GM12878 (cell line): ENCODE data around the gene FARSB. TPM values are rescaled to one million over a fixed set of nuclear protein-coding genes. Genes with fewer than 3 reads are reported as not detected.

Source experiments
- ATAC-seq: fragments of 200-7000 bp; cut with Tn5 transposase; 3 replicates; pipeline ENCODE4 v1.9.1; 2020; ENCODE audit warnings: mild to moderate bottlenecking, moderate library complexity
- BruUV-seq: library from RNA; stranded (reverse); fragments of 400-500 nt; replicated peaks from 2 replicates; lab custom pipeline; 2021; lab: Mats Ljungman, UMichigan
- CTCF ChIA-PET: fragments of 300-600 bp; sonication (Branson Sonifier 250); formaldehyde crosslinking; extraction: SDS; loops from one replicate; lab custom pipeline; 2021; ENCODE audit warnings: inconsistent platforms; lab: Yijun Ruan, JAX
- POLR2A ChIA-PET: fragments of 350-600 bp; formaldehyde crosslinking; extraction: SDS; loops from one replicate; lab custom pipeline; 2021; ENCODE audit warnings: inconsistent platforms; lab: Charles Lee
- RAD21 ChIA-PET: fragments of 300-600 bp; sonication (Branson Sonifier 250); formaldehyde crosslinking; loops from one replicate; lab custom pipeline; 2023; ENCODE audit warnings: antibody characterized with exemption; ENCODE audit not compliant: unreplicated experiment; lab: Charles Lee
- SMC1A ChIA-PET: fragments of 300-600 bp; sonication (Branson Sonifier 250); formaldehyde crosslinking; loops from one replicate; lab custom pipeline; 2023; ENCODE audit not compliant: unreplicated experiment, uncharacterized antibody; lab: Charles Lee
- DNase-seq: peaks from one replicate; pipeline ENCODE4 v3.0.0-alpha.2; 2011; ENCODE audit warnings: low read depth, low spot score
- FAIRE-seq: peaks from 3 replicates; lab custom pipeline; 2011; peaks lifted over from hg19 to GRCh38; lab: Jason Lieb, UNC
- H2AFZ ChIP-seq: 2 replicates; pipeline ENCODE4 v1.6.0; 2011; ENCODE audit warnings: low read depth, low read length, control low read depth; ENCODE audit not compliant: control insufficient read depth
- H3K27ac ChIP-seq: 2 replicates; pipeline ENCODE4 v1.5.1; 2011; ENCODE audit warnings: control low read depth; ENCODE audit not compliant: control insufficient read depth, insufficient read depth
- H3K27me3 ChIP-seq, 2 experiments: replicated peaks in 1 of 2; 2 replicates each; pipeline versions ENCODE4 v1.6.0 to v1.6.1; 2011; ENCODE audit warnings: low read length in 1 of 2; ENCODE audit not compliant: control insufficient read depth in 2 of 2, insufficient read depth in 2 of 2
- H3K36me3 ChIP-seq, 2 experiments: 2 replicates each; pipeline ENCODE4 v1.5.1; 2011; ENCODE audit warnings: low read length in 1 of 2; ENCODE audit not compliant: control insufficient read depth in 2 of 2, insufficient read depth in 2 of 2
- H3K4me1 ChIP-seq: 2 replicates; pipeline ENCODE4 v1.6.1; 2011; ENCODE audit warnings: mild to moderate bottlenecking, low read length, moderate library complexity, mixed read lengths; ENCODE audit not compliant: control insufficient read depth, insufficient read depth
- H3K4me2 ChIP-seq: 2 replicates; pipeline ENCODE4 v1.6.0; 2011; ENCODE audit warnings: control low read depth; ENCODE audit not compliant: control insufficient read depth, insufficient read depth
- H3K4me3 ChIP-seq: fragments of 200-600 bp; sonication (generic); 2 replicates; pipeline ENCODE4 v1.5.1; 2016
- H3K79me2 ChIP-seq: 2 replicates; pipeline ENCODE4 v1.6.0; 2011; ENCODE audit warnings: low read length; ENCODE audit not compliant: control insufficient read depth, insufficient read depth
- H3K9ac ChIP-seq: 2 replicates; pipeline ENCODE4 v1.8.0; 2011; ENCODE audit warnings: low read length, control low read depth, mixed read lengths; ENCODE audit not compliant: control insufficient read depth, insufficient read depth
- H3K9me3 ChIP-seq: replicated peaks from 3 replicates; pipeline ENCODE4 v1.5.1; 2011; ENCODE audit warnings: mild to moderate bottlenecking, low read length; ENCODE audit not compliant: control insufficient read depth, insufficient read depth
- H4K20me1 ChIP-seq: 2 replicates; pipeline ENCODE4 v1.6.0; 2011; ENCODE audit not compliant: control insufficient read depth, insufficient read depth
- DPF2 ChIP-seq: fragments of 450-650 bp; IDR thresholded peaks from 2 replicates; pipeline ENCODE4 v1.6.1; 2017; ENCODE audit warnings: mild to moderate bottlenecking
- E4F1 ChIP-seq: fragments of 450-650 bp; IDR thresholded peaks from 2 replicates; pipeline ENCODE4 v1.6.1; 2018; ENCODE audit warnings: borderline replicate concordance, mild to moderate bottlenecking; ENCODE audit not compliant: partially characterized antibody
- EED ChIP-seq: sonication (generic); IDR thresholded peaks from 2 replicates; pipeline ENCODE4 v1.6.1; 2016; ENCODE audit warnings: antibody characterized with exemption, low read depth
- ETV6 ChIP-seq, 2 experiments: fragments of 450-650 bp in 1 of 2; IDR thresholded peaks in 1 of 2; conservative IDR thresholded peaks in 1 of 2; 2 replicates each; pipeline ENCODE4 v1.6.1; 2014; ENCODE audit warnings: antibody characterized with exemption in 1 of 2, borderline replicate concordance in 1 of 2, low read depth in 1 of 2, mild to moderate bottlenecking in 1 of 2, moderate library complexity in 1 of 2
- GATAD2B ChIP-seq: fragments of 450-650 bp; conservative IDR thresholded peaks from 2 replicates; pipeline ENCODE4 v1.6.1; 2017; ENCODE audit warnings: low read depth, mild to moderate bottlenecking, moderate library complexity
- JUNB ChIP-seq: IDR thresholded peaks from 2 replicates; pipeline ENCODE4 v1.6.1; 2016; ENCODE audit warnings: antibody characterized with exemption, mild to moderate bottlenecking
- MAX ChIP-seq: IDR thresholded peaks from 2 replicates; pipeline ENCODE4 v1.6.1; 2012; ENCODE audit warnings: low read depth, low read length, improper control_type of control experiment
- NR2C1 ChIP-seq: fragments of 450-650 bp; IDR thresholded peaks from 2 replicates; pipeline ENCODE4 v1.6.1; 2017; ENCODE audit warnings: antibody characterized with exemption, mild to moderate bottlenecking, moderate library complexity
- RELA ChIP-seq: fragments of 450-650 bp; IDR thresholded peaks from 2 replicates; pipeline ENCODE4 v1.8.0; 2014; ENCODE audit warnings: borderline replicate concordance; ENCODE audit not compliant: partially characterized antibody
- RFX5 ChIP-seq: IDR thresholded peaks from 2 replicates; pipeline ENCODE4 v1.6.1; 2011; ENCODE audit warnings: low read depth, low read length, improper control_type of control experiment
- SIN3A ChIP-seq: IDR thresholded peaks from 2 replicates; pipeline ENCODE4 v1.6.1; 2012; ENCODE audit warnings: low read depth, low read length, improper control_type of control experiment
- WRNIP1 ChIP-seq: IDR thresholded peaks from 2 replicates; pipeline ENCODE4 v1.6.1; 2011; ENCODE audit warnings: low read depth, low read length, improper control_type of control experiment, borderline replicate concordance
- WGBS: methylation state at CpG from one replicate; pipeline ENCODE4 v1.1.6; 2016; ENCODE audit warnings: low lambda C conversion rate; ENCODE audit not compliant: insufficient replicate concordance, insufficient coverage; ENCODE audit errors: missing lambda C conversion rate; 5-methylcytosine and 5-hydroxymethylcytosine counted together
- in situ Hi-C: fragments of 300-500 bp; cut with MboI; formaldehyde crosslinking; loops from 9 replicates; pipeline ENCODE4 v1.14.3; 2018; ENCODE audit warnings: mixed read lengths
- intact Hi-C: fragments of 100-400 bp; cut with micrococcal nuclease; formaldehyde crosslinking; loops from one replicate; pipeline ENCODE4 v1.14.2; 2022; ENCODE audit not compliant: unreplicated experiment
- polyA plus RNA-seq, 11 experiments: library from polyadenylated mRNA; depleted of rRNA in 4 of 11; unstranded in 6 of 11; stranded (reverse) in 5 of 11; fragments of >200 nt; fragmentation: Nextera tagmentation in 4 of 11; fragmentation: Illumina TruSeq in 1 of 11; extraction: Ambion mirVana in 4 of 11; extraction: Trizol in 1 of 11; gene quantifications; 1 replicate in 1 of 11; 2 replicates in 10 of 11; pipeline versions ENCODE4 v1.2.1 to v1.2.3, GENCODE V29; 2011 to 2016; ENCODE audit warnings: inconsistent platforms in 2 of 11, missing spikeins in 2 of 11, low read depth in 1 of 11
- total RNA-seq, 4 experiments: library from RNA; depleted of rRNA in 3 of 4; stranded (reverse); fragments of >200 nt in 3 of 4; fragmentation: Illumina TruSeq in 1 of 4; extraction: Trizol in 1 of 4; gene quantifications; 2 replicates each; pipeline versions ENCODE4 v1.2.1 to v1.2.3, GENCODE V29; 2013 to 2021

The FARSB gene
- total and polyA plus RNA-seq, 10 of the 15 experiments (the other 5 are each of a cell fraction or from before 2014, with no cell fraction given), result 32.4 to 127 (median 73.8) TPM

- Histone ChIP-seq H3K27me3 (no peaks in the 10 kb centered on the region), H3K4me1 (no peaks in the 10 kb centered on the region), H3K79me2 (no peaks in the 10 kb centered on the region), H2AFZ (no peak overlapping the region; the same call in 1 of the 2 replicates), H3K9ac (no peak overlapping the region), H3K36me3 (peaks cover 3 to 6% of the 10 kb centered on the region in 2 experiments; a peak in 3 of 4 replicates), H3K4me3 (no peak overlapping the region), H3K27ac (no peak overlapping the region), H4K20me1 (no peaks in the 10 kb centered on the region), H3K4me2 (no peak overlapping the region), H3K9me3 (no peaks in the 10 kb centered on the region; the same call in 1 of the 3 replicates)
- CTCF ChIA-PET, result interaction anchor here (1.1 kb wide), 2 partner anchors 14 to 21 kb away, joined by 3 read pairs; no protein-coding TSS in a partner anchor
- DNase-seq, result no peak
- RAD21 ChIA-PET, result no interaction called here
- ATAC-seq, result peak; percentile 68
- BruUV-seq, result no TSS peak
- 43% methylated on average over 3 of the region's 3 CpGs for WGBS
- POLR2A ChIA-PET, result no interaction called here
- intact Hi-C loops (no loop called here), in situ Hi-C loops (no loop called here)
- no peak for TF ChIP-seq MAX
- peak in 1 of 2 experiments; percentile 64; a peak in 1 of 4 replicates for TF ChIP-seq ETV6 (conservative IDR thresholded peaks at IDR 0.05 in 1 of 2, IDR thresholded peaks at IDR 0.05 in 1 of 2; ENCODE audit: borderline replicate concordance in 1 of 2, low read depth in 1 of 2)
- TF ChIP-seq RFX5, result no peak
- TF ChIP-seq WRNIP1, result no peak
- peak; percentile 42; the same call in 1 of the 2 replicates for TF ChIP-seq JUNB
- FAIRE-seq, result peak; percentile 7
- SMC1A ChIA-PET, result no interaction called here
These were observed 117.4 kb downstream of the FARSB start for GRCh38 chr2:222538535-222538934.

GRCh38 chr2:222535477-222535876 is 120.4 kb downstream of the FARSB start:
- in situ Hi-C loops (no loop called here), intact Hi-C loops (no loop called here)
- ChIA-PET CTCF (no interaction called here), RAD21 (interaction anchor here (1.4 kb wide), 1 partner anchor 217 kb away, joined by 4 read pairs; no protein-coding TSS in a partner anchor), SMC1A (no interaction called here), POLR2A (interaction anchor here (0.9 kb wide), 1 partner anchor 16 kb away, joined by 3 read pairs; no protein-coding TSS in a partner anchor)
- DNase-seq (no peak), ATAC-seq (no peak), FAIRE-seq (no peak)
- no TSS peak for BruUV-seq
- H3K9ac ChIP-seq, result no peak overlapping the region
- no peak overlapping the region for H3K4me3 ChIP-seq
- TF ChIP-seq E4F1 (no peak), GATAD2B (no peak), RELA (no peak), SIN3A (no peak), NR2C1 (no peak), DPF2 (no peak), EED (no peak)
- H2AFZ ChIP-seq, result no peak overlapping the region
- no peaks in the 10 kb centered on the region for H3K4me1 ChIP-seq
- H3K79me2 ChIP-seq, result no peaks in the 10 kb centered on the region
- H3K27ac ChIP-seq, result no peak overlapping the region
- 89% methylated on average over 6 of the region's 6 CpGs for WGBS
- peaks cover 8 to 11% of the 10 kb centered on the region in 2 experiments; a peak in 3 of 4 replicates for H3K36me3 ChIP-seq
- no peaks in the 10 kb centered on the region for H4K20me1 ChIP-seq
- H3K4me2 ChIP-seq, result no peak overlapping the region
- no peaks in the 10 kb centered on the region; the same call in 1 of the 3 replicates for H3K9me3 ChIP-seq
- no peaks in the 10 kb centered on the region for H3K27me3 ChIP-seq
